GM20000 (cell line): ENCODE measurements around the gene ACSL5.
"Not testable (repeated sequence)": the region's sequence is repeated elsewhere in the genome, so short reads cannot be mapped to it uniquely, and the experiment has no call there.

Experiments used
- DNase-seq: peaks from one replicate; pipeline ENCODE4 v3.0.0; 2012; ENCODE audit warnings: low spot score
- CTCF ChIP-seq: IDR thresholded peaks from 2 replicates; pipeline ENCODE4 v1.5.1; 2012; ENCODE audit warnings: mild to moderate bottlenecking, control low read depth; ENCODE audit errors: extremely low read depth, missing control alignments

The ACSL5 gene

GRCh38 chr10:112379635-112380296, 5.8 kb downstream of the ACSL5 start:
- no peak for DNase-seq
- TF ChIP-seq CTCF, result no peak

GRCh38 chr10:112382515-112383235, 8.8 kb downstream of the ACSL5 start:
- TF ChIP-seq CTCF, result no peak
- DNase-seq, result no peak

GRCh38 chr10:112383325-112383724, 9.4 kb downstream of the ACSL5 start:
- DNase-seq, result no peak
- TF ChIP-seq CTCF, result no peak

GRCh38 chr10:112384141-112384540, 10.2 kb downstream of the ACSL5 start:
- TF ChIP-seq CTCF, result no peak
- no peak for DNase-seq

GRCh38 chr10:112385201-112385600, 11.3 kb downstream of the ACSL5 start:
- TF ChIP-seq CTCF, result no peak
- DNase-seq, result no peak

- not testable (repeated sequence) for DNase-seq
Measured at GRCh38 chr10:112388056-112388455, 14.1 kb downstream of the ACSL5 start.

GRCh38 chr10:112388548-112388947, 14.6 kb downstream of the ACSL5 start:
- no peak for TF ChIP-seq CTCF
- no peak for DNase-seq
